T-helper 2 cell treated with Interferon-gamma antibody and Interleukin-4, amounts not matched to agents 5 μg/mL and 100 μg/mL, for 36 hours (primary cell): ENCODE results near the gene P2RY11.
A peak's percentile ranks its signal among the peaks of the same experiment; 100 is the strongest.

Experiments used
- DNase-seq: peaks from one replicate; pipeline ENCODE4 v3.0.0; 2021; ENCODE audit warnings: low spot score
- H3K27ac Mint-ChIP-seq: one replicate; pipeline ENCODE4 v1.8.0; 2021; ENCODE audit warnings: mild to moderate bottlenecking, mixed read lengths
- H3K27me3 Mint-ChIP-seq: one replicate; pipeline ENCODE4 v1.8.0; 2021; ENCODE audit warnings: low read depth, mixed read lengths
- H3K36me3 Mint-ChIP-seq: one replicate; pipeline ENCODE4 v1.8.0; 2021; ENCODE audit warnings: low read depth, mixed read lengths
- H3K4me1 Mint-ChIP-seq: one replicate; pipeline ENCODE4 v1.8.0; 2021; ENCODE audit warnings: low read depth, mixed read lengths
- H3K4me3 Mint-ChIP-seq: one replicate; pipeline ENCODE4 v1.8.0; 2022; ENCODE audit warnings: mild to moderate bottlenecking, moderate library complexity, mixed read lengths
- H3K9me3 Mint-ChIP-seq: one replicate; pipeline ENCODE4 v1.8.0; 2021; ENCODE audit warnings: mixed read lengths

P2RY11 gene, protein sequence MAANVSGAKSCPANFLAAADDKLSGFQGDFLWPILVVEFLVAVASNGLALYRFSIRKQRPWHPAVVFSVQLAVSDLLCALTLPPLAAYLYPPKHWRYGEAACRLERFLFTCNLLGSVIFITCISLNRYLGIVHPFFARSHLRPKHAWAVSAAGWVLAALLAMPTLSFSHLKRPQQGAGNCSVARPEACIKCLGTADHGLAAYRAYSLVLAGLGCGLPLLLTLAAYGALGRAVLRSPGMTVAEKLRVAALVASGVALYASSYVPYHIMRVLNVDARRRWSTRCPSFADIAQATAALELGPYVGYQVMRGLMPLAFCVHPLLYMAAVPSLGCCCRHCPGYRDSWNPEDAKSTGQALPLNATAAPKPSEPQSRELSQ

DNA sequence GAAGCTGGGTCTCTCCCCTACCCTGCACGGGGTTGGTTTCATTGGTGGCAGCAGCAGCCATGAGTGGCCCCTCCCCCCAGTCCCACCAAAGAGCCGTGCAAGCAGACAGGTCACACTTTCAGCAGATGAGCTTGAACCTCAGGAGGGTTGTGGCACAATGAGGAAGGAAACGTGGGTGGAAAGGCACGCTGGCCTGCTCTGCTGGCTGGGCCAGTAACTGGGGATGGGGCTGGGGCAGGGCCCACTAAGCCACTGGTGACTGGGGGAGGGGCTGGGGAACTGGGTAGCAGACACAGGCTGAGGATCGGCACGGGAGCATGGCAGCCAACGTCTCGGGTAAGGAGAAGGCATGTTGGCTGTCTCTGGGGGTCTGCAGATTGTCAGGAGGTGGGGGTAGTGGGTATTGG lies at the start of gene P2RY11:
P2RY11 (plus strand) TSS at position 289 of the 407 bp plus-strand sequence; CDS start at position 318, 29 bp downstream.
- Mint-ChIP-seq H3K36me3 (peaks cover 55% of the 10 kb centered on the region), H3K9me3 (no peaks in the 10 kb centered on the region), H3K4me3 (peak within 1 kb of the TSS; percentile 54), H3K4me1 (peaks cover 27% of the 10 kb centered on the region), H3K27me3 (no peaks in the 10 kb centered on the region), H3K27ac (peak within 1 kb of the TSS; percentile 86)
- DNase-seq, result peak; percentile 37

- H3K4me3 Mint-ChIP-seq, result no peak overlapping the region
- H3K27me3 Mint-ChIP-seq, result peaks cover 4% of the 10 kb centered on the region
- H3K27ac Mint-ChIP-seq, result no peak overlapping the region
- H3K36me3 Mint-ChIP-seq, result no peaks in the 10 kb centered on the region
- DNase-seq, result no peak
- no peaks in the 10 kb centered on the region for H3K9me3 Mint-ChIP-seq
- H3K4me1 Mint-ChIP-seq, result peaks cover 2% of the 10 kb centered on the region
These were observed 49.7 kb upstream of the P2RY11 start for GRCh38 chr19:10061717-10062310.

GRCh38 chr19:10068205-10068604 lies 43.3 kb upstream of the P2RY11 start:
- Mint-ChIP-seq H3K36me3 (no peaks in the 10 kb centered on the region), H3K27me3 (peaks cover 2% of the 10 kb centered on the region), H3K9me3 (peaks cover 2% of the 10 kb centered on the region), H3K4me1 (peaks cover 8% of the 10 kb centered on the region), H3K27ac (no peak overlapping the region), H3K4me3 (no peak overlapping the region)
- no peak for DNase-seq

DNA sequence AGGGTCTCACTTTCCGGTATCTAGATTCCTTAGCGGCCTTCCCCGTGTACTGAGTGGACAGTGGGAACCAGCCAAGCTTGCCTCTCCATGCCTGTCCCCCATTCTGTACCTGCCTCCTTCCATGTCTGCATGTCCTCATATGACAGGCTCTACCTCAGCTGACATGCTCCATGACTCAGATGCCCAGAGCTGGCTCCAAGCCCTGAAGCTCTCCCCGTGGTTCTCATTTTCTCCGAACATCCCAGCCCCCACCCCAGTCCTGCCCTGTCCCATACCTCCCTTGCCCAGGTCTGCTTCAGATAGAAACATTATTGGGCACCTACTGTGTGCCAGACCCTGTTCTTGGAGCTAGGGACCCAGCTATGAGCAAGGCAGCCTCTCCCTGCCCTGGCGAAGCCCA lies 42.4 kb upstream of the P2RY11 start:
- Mint-ChIP-seq H3K27me3 (peaks cover 2% of the 10 kb centered on the region), H3K36me3 (no peaks in the 10 kb centered on the region), H3K27ac (no peak overlapping the region), H3K9me3 (peaks cover 2% of the 10 kb centered on the region), H3K4me3 (no peak overlapping the region), H3K4me1 (peaks cover 6% of the 10 kb centered on the region)
- DNase-seq, result no peak

DNA sequence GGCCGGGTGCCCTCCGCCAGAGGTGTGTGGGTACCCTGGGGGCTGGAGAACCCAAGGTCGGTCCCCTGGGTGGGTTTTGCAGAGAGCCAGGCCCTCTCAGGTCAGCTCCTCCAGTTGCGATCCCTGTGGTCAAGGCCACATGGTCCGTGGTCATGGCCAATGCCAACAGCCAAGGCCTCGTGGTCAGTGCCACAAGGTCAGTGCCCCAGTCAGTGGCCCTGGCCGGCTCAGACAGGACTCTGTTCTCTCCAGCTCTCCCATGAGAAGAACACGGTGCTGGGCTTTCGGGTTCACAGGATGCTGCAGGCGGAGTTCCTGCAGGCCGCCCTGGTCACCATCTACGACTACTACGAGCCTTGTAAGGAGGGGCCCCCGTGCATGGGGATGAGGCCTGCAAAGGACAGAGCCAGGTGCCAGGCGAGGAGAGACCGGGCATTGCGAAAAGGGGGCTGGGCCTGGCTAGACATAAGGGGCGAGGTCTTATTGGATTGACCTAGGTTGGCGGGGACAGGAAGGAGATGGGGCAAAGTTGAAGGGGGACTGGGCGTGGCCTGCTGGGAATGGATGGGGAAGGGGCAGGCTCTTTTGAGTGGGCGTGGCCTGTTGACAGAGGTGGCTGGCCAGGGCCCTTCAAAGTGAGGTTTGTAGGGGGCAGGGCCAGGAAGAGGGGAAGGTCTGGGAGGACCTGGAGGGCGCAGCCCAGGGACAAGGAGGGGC lies 40.6 kb upstream of the P2RY11 start:
- Mint-ChIP-seq H3K27me3 (peaks cover 2% of the 10 kb centered on the region), H3K36me3 (no peaks in the 10 kb centered on the region), H3K4me1 (peaks cover 6% of the 10 kb centered on the region), H3K27ac (no peak overlapping the region), H3K9me3 (peaks cover 2% of the 10 kb centered on the region), H3K4me3 (no peak overlapping the region)
- DNase-seq, result no peak

GRCh38 chr19:10074153-10074552 lies 37.3 kb upstream of the P2RY11 start:
- DNase-seq, result no peak
- Mint-ChIP-seq H3K9me3 (peaks cover 2% of the 10 kb centered on the region), H3K27ac (no peak overlapping the region), H3K4me3 (no peak overlapping the region), H3K4me1 (no peaks in the 10 kb centered on the region), H3K36me3 (no peaks in the 10 kb centered on the region), H3K27me3 (peaks cover 10% of the 10 kb centered on the region)

DNA sequence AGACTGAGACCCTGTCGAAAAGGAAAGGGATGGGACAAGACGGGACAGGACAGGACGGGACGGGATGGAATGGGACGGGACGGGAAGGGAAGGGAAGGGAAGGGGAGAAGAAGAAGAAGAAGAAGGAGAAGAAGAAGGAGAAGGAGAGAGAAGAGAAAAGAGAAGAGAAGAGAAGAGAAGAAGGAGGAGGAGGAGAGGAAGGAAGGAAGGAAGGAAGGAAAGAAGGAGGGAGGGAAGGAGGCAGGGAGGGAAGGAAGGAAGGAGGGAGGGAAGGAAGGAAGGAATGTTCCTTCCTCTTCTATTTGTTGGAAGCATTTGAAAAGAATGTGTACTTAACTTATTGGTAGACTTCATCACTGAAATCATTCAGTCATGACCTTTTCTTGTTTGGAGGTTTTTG lies 35.0 kb upstream of the P2RY11 start:
- peaks cover 10% of the 10 kb centered on the region for H3K27me3 Mint-ChIP-seq
- no peak overlapping the region for H3K4me3 Mint-ChIP-seq
- H3K36me3 Mint-ChIP-seq, result no peaks in the 10 kb centered on the region
- DNase-seq, result no peak
- H3K9me3 Mint-ChIP-seq, result peaks cover 2% of the 10 kb centered on the region
- H3K4me1 Mint-ChIP-seq, result no peaks in the 10 kb centered on the region
- H3K27ac Mint-ChIP-seq, result no peak overlapping the region

DNA sequence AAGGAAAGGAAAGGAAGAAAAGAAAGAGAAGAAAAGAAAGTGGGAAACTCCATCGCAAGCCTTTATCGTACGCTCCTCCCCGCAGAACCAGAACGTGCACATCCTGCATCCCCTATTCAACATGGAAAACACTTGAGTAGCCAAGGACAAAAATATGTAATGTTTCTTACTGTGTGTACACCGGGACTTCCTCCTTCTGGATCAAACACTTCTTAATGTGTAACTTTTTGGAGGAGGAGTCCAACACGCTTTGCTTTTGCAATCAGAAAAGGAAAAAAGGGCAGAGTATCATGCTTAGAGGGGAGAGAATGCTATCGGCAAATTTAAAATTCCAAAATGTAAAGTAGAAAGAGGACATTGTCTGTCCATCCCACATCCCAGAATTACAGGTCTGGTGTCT lies 33.2 kb upstream of the P2RY11 start:
- H3K4me1 Mint-ChIP-seq, result no peaks in the 10 kb centered on the region

GRCh38 chr19:10079031-10079453 lies 32.5 kb upstream of the P2RY11 start:
- H3K9me3 Mint-ChIP-seq, result no peaks in the 10 kb centered on the region
- DNase-seq, result no peak
- no peaks in the 10 kb centered on the region for H3K36me3 Mint-ChIP-seq
- H3K27ac Mint-ChIP-seq, result no peak overlapping the region
- H3K27me3 Mint-ChIP-seq, result peaks cover 10% of the 10 kb centered on the region
- H3K4me1 Mint-ChIP-seq, result no peaks in the 10 kb centered on the region
- H3K4me3 Mint-ChIP-seq, result no peak overlapping the region

More for the DNA sequence above, 33.2 kb upstream of the P2RY11 start:
- Mint-ChIP-seq H3K27ac (no peak overlapping the region), H3K27me3 (peaks cover 10% of the 10 kb centered on the region), H3K9me3 (no peaks in the 10 kb centered on the region), H3K4me3 (no peak overlapping the region), H3K36me3 (no peaks in the 10 kb centered on the region)
- no peak for DNase-seq

DNA sequence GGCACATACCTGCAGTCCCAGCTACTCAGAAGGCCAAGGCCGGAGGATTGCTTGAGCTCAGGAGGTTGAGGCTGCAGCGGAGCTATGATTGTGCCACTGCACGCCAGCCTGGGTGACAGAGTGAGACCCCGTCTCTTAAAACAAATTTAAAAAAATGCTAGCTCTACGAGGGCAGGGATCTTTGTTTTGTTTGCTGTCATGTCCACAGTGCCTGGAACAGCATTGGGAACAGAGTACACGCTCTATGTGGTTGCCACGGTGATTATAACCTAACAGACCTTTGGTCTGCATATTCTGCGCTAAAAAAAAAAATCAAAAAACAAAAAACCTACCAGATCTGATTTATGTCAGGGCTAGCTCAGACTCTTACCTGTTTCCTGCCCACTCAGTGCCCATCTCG lies 27.6 kb upstream of the P2RY11 start:
- Mint-ChIP-seq H3K27me3 (no peaks in the 10 kb centered on the region), H3K9me3 (no peaks in the 10 kb centered on the region), H3K27ac (no peak overlapping the region), H3K4me3 (no peak overlapping the region), H3K36me3 (peaks cover 6% of the 10 kb centered on the region), H3K4me1 (peaks cover 9% of the 10 kb centered on the region)
- no peak for DNase-seq

DNA sequence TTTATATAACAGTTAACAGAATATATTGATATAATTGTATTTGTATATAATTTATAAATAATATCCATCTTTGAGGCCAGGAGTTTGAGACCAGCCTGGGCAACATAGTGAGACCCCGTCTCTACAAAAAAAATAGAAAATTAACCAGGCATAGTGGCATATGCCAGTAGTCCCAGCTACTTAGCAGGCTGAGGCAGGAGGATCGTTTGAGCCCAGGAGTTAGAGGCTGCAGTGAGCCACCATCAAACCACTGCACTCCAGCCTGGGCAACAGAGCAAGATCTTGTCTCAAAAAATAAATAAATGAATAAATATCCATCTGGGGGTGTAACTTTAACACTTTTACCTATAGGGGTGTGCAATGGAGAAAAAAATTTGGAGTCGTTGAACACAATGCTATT lies 26.7 kb upstream of the P2RY11 start:
- H3K4me1 Mint-ChIP-seq, result peaks cover 9% of the 10 kb centered on the region
- H3K4me3 Mint-ChIP-seq, result peak overlapping the region; percentile 88
- H3K27me3 Mint-ChIP-seq, result no peaks in the 10 kb centered on the region
- no peaks in the 10 kb centered on the region for H3K9me3 Mint-ChIP-seq
- no peak overlapping the region for H3K27ac Mint-ChIP-seq
- DNase-seq, result no peak
- H3K36me3 Mint-ChIP-seq, result peaks cover 12% of the 10 kb centered on the region

DNA sequence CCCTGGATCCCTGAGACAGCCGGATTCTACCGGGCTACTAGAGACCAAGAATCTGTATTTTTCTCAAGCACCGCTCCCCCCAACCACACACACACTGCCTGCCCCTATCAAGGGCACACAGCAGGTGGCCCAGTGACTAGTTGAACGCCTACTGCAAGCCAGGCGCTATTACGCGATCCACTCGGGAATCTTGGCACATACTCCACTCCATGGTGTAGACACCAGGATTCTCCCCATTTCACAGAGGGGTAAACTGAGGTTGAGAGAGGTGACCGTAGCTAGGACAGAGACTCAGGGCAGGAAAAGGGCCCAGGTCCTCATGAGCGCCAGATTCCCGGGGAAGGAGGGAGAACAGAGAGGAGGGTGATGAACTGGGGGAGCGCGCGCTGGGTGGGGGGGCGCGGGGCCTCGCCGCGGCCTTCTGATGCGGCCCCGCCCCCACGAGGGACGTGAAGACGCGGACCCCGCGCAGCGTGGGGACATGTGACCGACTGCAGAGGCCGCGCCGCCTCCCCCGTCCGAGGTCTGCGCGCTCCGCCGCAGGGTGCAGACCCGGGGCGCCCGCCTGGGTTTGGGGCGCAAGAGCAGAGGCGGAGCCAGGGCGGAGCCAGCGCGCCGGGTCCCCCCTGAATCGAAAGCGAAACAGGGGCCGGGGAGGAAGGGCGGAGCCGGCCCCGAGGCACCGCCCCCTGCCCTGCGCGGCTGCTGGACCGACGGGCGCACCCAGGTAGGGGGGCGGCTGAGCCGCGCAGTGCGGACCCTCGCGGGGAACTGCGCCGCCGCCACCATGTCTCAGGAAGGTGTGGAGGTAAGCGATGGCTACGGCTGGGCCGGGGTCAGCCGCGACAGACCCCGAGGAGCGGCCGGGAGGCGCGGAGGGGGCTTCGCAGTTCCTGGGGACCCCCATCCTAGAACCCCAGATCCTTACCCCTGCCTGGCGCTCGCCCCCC lies 25.6 kb upstream of the P2RY11 start, which contains the start of gene SHFL:
SHFL (plus strand) TSS at position 677 of the 950 bp plus-strand sequence; CDS start at position 788, 111 bp downstream.
- Mint-ChIP-seq H3K4me1 (peaks cover 9% of the 10 kb centered on the region), H3K27me3 (no peaks in the 10 kb centered on the region), H3K4me3 (peak within 1 kb of the TSS; percentile 88), H3K9me3 (no peaks in the 10 kb centered on the region), H3K36me3 (peaks cover 15% of the 10 kb centered on the region), H3K27ac (peak within 1 kb of the TSS; percentile 91)
- DNase-seq, result peak; percentile 83

GRCh38 chr19:10086591-10087192 lies 24.8 kb upstream of the P2RY11 start:
- no peak for DNase-seq
- H3K9me3 Mint-ChIP-seq, result no peaks in the 10 kb centered on the region
- peaks cover 18% of the 10 kb centered on the region for H3K36me3 Mint-ChIP-seq
- no peaks in the 10 kb centered on the region for H3K27me3 Mint-ChIP-seq
- peaks cover 9% of the 10 kb centered on the region for H3K4me1 Mint-ChIP-seq
- H3K4me3 Mint-ChIP-seq, result peak overlapping the region; percentile 88
- peak overlapping the region; percentile 83 for H3K27ac Mint-ChIP-seq
